ENCODE data around the gene PGLYRP2. TPM values are rescaled to one million over a fixed set of nuclear protein-coding genes. Genes with fewer than 3 reads are reported as not detected.

PGLYRP2 gene
- total RNA-seq, 2 experiments from 2014 or later = not detected

GRCh38 chr19:15423130-15423529 lies 56.2 kb downstream of the PGLYRP2 start:
- ChIA-PET POLR2A (no interaction called here), CTCF (no interaction called here)
- no peak for TF ChIP-seq CTCF (IDR thresholded peaks at IDR 0.05)
- Histone ChIP-seq H3K36me3 (ENCODE audit: insufficient read depth, low read length) (peaks cover 54% of the 10 kb centered on the region), H3K27me3 (ENCODE audit: control insufficient read depth in 1 of 2, insufficient read depth in 2 of 2, low read length in 2 of 2) (no peaks in the 10 kb centered on the region), H3K4me3 (ENCODE audit: low read length) (no peak overlapping the region), H3K9me3 (ENCODE audit: control insufficient read depth in 1 of 2, insufficient read depth in 1 of 2, low read length in 2 of 2) (peaks cover 0 to 17% of the 10 kb centered on the region in 2 experiments), H3K27ac (ENCODE audit: low read depth in 1 of 2, low read length in 2 of 2) (no peak overlapping the region), H3K4me1 (ENCODE audit: insufficient read depth, low read length) (peaks cover 17% of the 10 kb centered on the region)
- Mint-ChIP-seq H3K36me3 (ENCODE audit: low read depth) (peaks cover 51% of the 10 kb centered on the region), H3K27ac (no peak overlapping the region), H3K4me1 (ENCODE audit: low read depth) (peaks cover 19% of the 10 kb centered on the region), H3K4me3 (no peak overlapping the region), H3K9me3 (no peaks in the 10 kb centered on the region), H3K27me3 (no peaks in the 10 kb centered on the region)
- no peak for ATAC-seq (ENCODE audit: poor library complexity)
- intact Hi-C loops (cut with DNase I, micrococcal nuclease) = no loop called here
- no peak for DNase-seq

GRCh38 chr19:15422296-15423075 lies 56.8 kb downstream of the PGLYRP2 start:
- Histone ChIP-seq H3K27me3 (ENCODE audit: control insufficient read depth in 1 of 2, insufficient read depth in 2 of 2, low read length in 2 of 2) (no peaks in the 10 kb centered on the region), H3K36me3 (ENCODE audit: insufficient read depth, low read length) (peaks cover 49% of the 10 kb centered on the region), H3K27ac (ENCODE audit: low read depth in 1 of 2, low read length in 2 of 2) (no peak overlapping the region), H3K4me1 (ENCODE audit: insufficient read depth, low read length) (peaks cover 23% of the 10 kb centered on the region), H3K4me3 (ENCODE audit: low read length) (no peak overlapping the region), H3K9me3 (ENCODE audit: control insufficient read depth in 1 of 2, insufficient read depth in 1 of 2, low read length in 2 of 2) (peaks cover 0 to 17% of the 10 kb centered on the region in 2 experiments)
- H3K9me3 Mint-ChIP-seq = no peaks in the 10 kb centered on the region
- CTCF ChIA-PET = no interaction called here
- no peak overlapping the region for H3K27ac Mint-ChIP-seq
- intact Hi-C loops (cut with DNase I, micrococcal nuclease) = no loop called here
- ATAC-seq (ENCODE audit: poor library complexity) (no peak), DNase-seq (no peak)
- no peaks in the 10 kb centered on the region for H3K27me3 Mint-ChIP-seq
- peaks cover 25% of the 10 kb centered on the region for H3K4me1 Mint-ChIP-seq (ENCODE audit: low read depth)
- TF ChIP-seq CTCF (IDR thresholded peaks at IDR 0.05) = no peak
- H3K4me3 Mint-ChIP-seq = no peak overlapping the region
- H3K36me3 Mint-ChIP-seq (ENCODE audit: low read depth) = peaks cover 49% of the 10 kb centered on the region
- POLR2A ChIA-PET = interaction anchor here (1.5 kb wide), 1 partner anchor 129 kb away, joined by 4 read pairs; no protein-coding TSS in a partner anchor

GRCh38 chr19:15421721-15422260 lies 57.5 kb downstream of the PGLYRP2 start:
- Mint-ChIP-seq H3K9me3 (no peaks in the 10 kb centered on the region), H3K27me3 (no peaks in the 10 kb centered on the region), H3K27ac (no peak overlapping the region), H3K36me3 (ENCODE audit: low read depth) (peaks cover 46% of the 10 kb centered on the region), H3K4me1 (ENCODE audit: low read depth) (peaks cover 32% of the 10 kb centered on the region), H3K4me3 (no peak overlapping the region)
- Histone ChIP-seq H3K27ac (ENCODE audit: low read depth in 1 of 2, low read length in 2 of 2) (no peak overlapping the region), H3K27me3 (ENCODE audit: control insufficient read depth in 1 of 2, insufficient read depth in 2 of 2, low read length in 2 of 2) (no peaks in the 10 kb centered on the region), H3K9me3 (ENCODE audit: control insufficient read depth in 1 of 2, insufficient read depth in 1 of 2, low read length in 2 of 2) (peaks cover 0 to 12% of the 10 kb centered on the region in 2 experiments), H3K4me1 (ENCODE audit: insufficient read depth, low read length) (peaks cover 25% of the 10 kb centered on the region), H3K36me3 (ENCODE audit: insufficient read depth, low read length) (peaks cover 42% of the 10 kb centered on the region), H3K4me3 (ENCODE audit: low read length) (no peak overlapping the region)
- intact Hi-C loops (cut with DNase I, micrococcal nuclease) = loop anchor here in 1 of 2 experiments (2.0 kb wide), 1 partner anchor 331 kb away; no protein-coding TSS in a partner anchor
- ATAC-seq (ENCODE audit: poor library complexity) (no peak), DNase-seq (no peak)
- ChIA-PET POLR2A (interaction anchor here (1.5 to 4.8 kb wide), 2 partner anchors 11 to 129 kb away, joined by 4 to 62 read pairs; no protein-coding TSS in a partner anchor), CTCF (interaction anchor here (3.6 kb wide), 1 partner anchor 42 kb away, joined by 21 read pairs; the partner anchor contains the start of gene RASAL3)
- no peak for TF ChIP-seq CTCF (IDR thresholded peaks at IDR 0.05)

All from CD4-positive, alpha-beta T cell (primary cell).